HEK293 (cell line): ENCODE data around the gene CLCNKA.
"Not testable (repeated sequence)": the region's sequence is repeated elsewhere in the genome, so short reads cannot be mapped to it uniquely, and the experiment has no call there.

ENCODE experiments used
- CTCF ChIA-PET: fragments of 350-600 bp; formaldehyde crosslinking; extraction: SDS; loops from one replicate; lab custom pipeline; 2021; ENCODE audit warnings: antibody characterized with exemption; lab: Yijun Ruan, JAX
- POLR2A ChIA-PET: fragments of 300-600 bp; formaldehyde crosslinking; extraction: SDS; loops from one replicate; lab custom pipeline; 2020; ENCODE audit warnings: antibody characterized with exemption, inconsistent platforms; lab: Yijun Ruan, JAX
- H3K27ac ChIP-seq: fragments of 200-500 bp; sonication (Bioruptor generic); 2 replicates; pipeline ENCODE4 v1.5.1; 2014; ENCODE audit warnings: low read depth, low read length, control low read depth, inconsistent platforms; ENCODE audit errors: extremely low read depth
- H3K36me3 ChIP-seq, 2 experiments: fragments of 200-500 bp in 1 of 2; sonication (Bioruptor generic) in 1 of 2; 1 replicate in 1 of 2; 2 replicates in 1 of 2; pipeline ENCODE4 v1.5.1; 2014 to 2017; ENCODE audit warnings: inconsistent platforms in 2 of 2, low read length in 2 of 2; ENCODE audit not compliant: control insufficient read depth in 2 of 2, insufficient read depth in 1 of 2
- H3K4me1 ChIP-seq: fragments of 200-500 bp; sonication (Bioruptor generic); 2 replicates; pipeline ENCODE4 v1.5.1; 2014; ENCODE audit warnings: mild to moderate bottlenecking, low read length, inconsistent platforms; ENCODE audit not compliant: control insufficient read depth, insufficient read depth
- H3K4me3 ChIP-seq: 2 replicates; pipeline ENCODE4 v1.5.1; 2011; ENCODE audit warnings: low read depth, mild to moderate bottlenecking, control low read depth, low read length, moderate library complexity
- H3K9me3 ChIP-seq: fragments of 200-500 bp; sonication (Bioruptor generic); 2 replicates; pipeline ENCODE4 v1.5.1; 2014; ENCODE audit warnings: low read depth, low read length, inconsistent platforms; ENCODE audit not compliant: control insufficient read depth, insufficient read depth
- HOXD13 ChIP-seq: sonication (generic); formaldehyde crosslinking; IDR thresholded peaks from 2 replicates; pipeline ENCODE4 v1.8.0; 2022; ENCODE audit warnings: missing genetic modification reagents, borderline replicate concordance
- KLF7 ChIP-seq: fragments of 450-650 bp; formaldehyde crosslinking; IDR thresholded peaks from 2 replicates; pipeline ENCODE4 v1.5.1; 2016; ENCODE audit warnings: missing biosample characterization, missing genetic modification characterization, borderline replicate concordance
- MYNN ChIP-seq: fragments of 450-650 bp; formaldehyde crosslinking; IDR thresholded peaks from 2 replicates; pipeline ENCODE4 v1.5.1; 2016; ENCODE audit warnings: missing biosample characterization, missing genetic modification characterization, borderline replicate concordance
- SALL2 ChIP-seq: fragments of 450-650 bp; formaldehyde crosslinking; IDR thresholded peaks from 2 replicates; pipeline ENCODE4 v1.5.0; 2017; ENCODE audit warnings: missing biosample characterization, mild to moderate bottlenecking, missing genetic modification characterization, borderline replicate concordance
- TCF7L2 ChIP-seq: IDR thresholded peaks from 2 replicates; pipeline ENCODE4 v1.6.1; 2011; ENCODE audit warnings: low read depth, mild to moderate bottlenecking, inconsistent platforms, low read length, moderate library complexity, borderline replicate concordance
- ZFHX2 ChIP-seq: fragments of 450-650 bp; formaldehyde crosslinking; conservative IDR thresholded peaks from 2 replicates; pipeline ENCODE4 v1.5.1; 2016; ENCODE audit warnings: missing biosample characterization, missing genetic modification characterization
- ZNF157 ChIP-seq: fragments of 450-650 bp; formaldehyde crosslinking; IDR thresholded peaks from 2 replicates; pipeline ENCODE4 v1.5.1; 2016; ENCODE audit warnings: missing biosample characterization, missing genetic modification characterization
- ZNF169 ChIP-seq: fragments of 450-650 bp; formaldehyde crosslinking; IDR thresholded peaks from 2 replicates; pipeline ENCODE4 v1.5.1; 2016; ENCODE audit warnings: missing biosample characterization, missing genetic modification characterization
- ZNF211 ChIP-seq: fragments of 450-650 bp; formaldehyde crosslinking; IDR thresholded peaks from 2 replicates; pipeline ENCODE4 v1.5.1; 2016; ENCODE audit warnings: low read depth, missing biosample characterization, missing genetic modification characterization
- ZNF266 ChIP-seq: fragments of 450-650 bp; formaldehyde crosslinking; IDR thresholded peaks from 2 replicates; pipeline ENCODE4 v1.5.1; 2016; ENCODE audit warnings: missing biosample characterization, missing genetic modification characterization, low read depth
- ZNF48 ChIP-seq: fragments of 450-650 bp; formaldehyde crosslinking; IDR thresholded peaks from 2 replicates; pipeline ENCODE4 v1.5.1; 2016; ENCODE audit warnings: missing biosample characterization, missing genetic modification characterization
- ZNF555 ChIP-seq: fragments of 450-650 bp; formaldehyde crosslinking; conservative IDR thresholded peaks from 2 replicates; pipeline ENCODE4 v1.5.1; 2017; ENCODE audit warnings: missing biosample characterization, mild to moderate bottlenecking, missing genetic modification characterization, inconsistent platforms
- ZNF654 ChIP-seq: fragments of 450-650 bp; formaldehyde crosslinking; IDR thresholded peaks from 2 replicates; pipeline ENCODE4 v1.5.1; 2016; ENCODE audit warnings: low read depth, missing biosample characterization, missing genetic modification characterization
- ZNF660 ChIP-seq: fragments of 450-650 bp; IDR thresholded peaks from 2 replicates; pipeline ENCODE4 v1.5.1; 2018; ENCODE audit warnings: missing biosample characterization, mild to moderate bottlenecking, missing genetic modification characterization
- ZNF664 ChIP-seq: fragments of 450-650 bp; formaldehyde crosslinking; IDR thresholded peaks from 2 replicates; pipeline ENCODE4 v1.5.1; 2016; ENCODE audit warnings: missing biosample characterization, missing genetic modification characterization
- TF ChIP-seq, protein P1 (sequence below): fragments of 450-650 bp; formaldehyde crosslinking; IDR thresholded peaks from 2 replicates; pipeline ENCODE4 v1.5.1; 2016; ENCODE audit warnings: missing biosample characterization, missing genetic modification characterization
- TF ChIP-seq, protein P2 (sequence below): fragments of 450-650 bp; IDR thresholded peaks from 2 replicates; pipeline ENCODE4 v1.5.1; 2018; ENCODE audit warnings: missing biosample characterization, mild to moderate bottlenecking, missing genetic modification characterization
- TF ChIP-seq, protein P3 (sequence below): fragments of 450-650 bp; formaldehyde crosslinking; IDR thresholded peaks from 2 replicates; pipeline ENCODE4 v1.5.1; 2016; ENCODE audit warnings: missing biosample characterization, missing genetic modification characterization
- TF ChIP-seq, protein P4 (sequence below): fragments of 450-650 bp; formaldehyde crosslinking; IDR thresholded peaks from 2 replicates; pipeline ENCODE4 v1.5.1; 2016; ENCODE audit warnings: missing biosample characterization, missing genetic modification characterization
- TF ChIP-seq, protein P5 (sequence below): fragments of 450-650 bp; formaldehyde crosslinking; IDR thresholded peaks from 2 replicates; pipeline ENCODE4 v1.5.1; 2016; ENCODE audit warnings: missing biosample characterization, missing genetic modification characterization

The CLCNKA gene

DNA sequence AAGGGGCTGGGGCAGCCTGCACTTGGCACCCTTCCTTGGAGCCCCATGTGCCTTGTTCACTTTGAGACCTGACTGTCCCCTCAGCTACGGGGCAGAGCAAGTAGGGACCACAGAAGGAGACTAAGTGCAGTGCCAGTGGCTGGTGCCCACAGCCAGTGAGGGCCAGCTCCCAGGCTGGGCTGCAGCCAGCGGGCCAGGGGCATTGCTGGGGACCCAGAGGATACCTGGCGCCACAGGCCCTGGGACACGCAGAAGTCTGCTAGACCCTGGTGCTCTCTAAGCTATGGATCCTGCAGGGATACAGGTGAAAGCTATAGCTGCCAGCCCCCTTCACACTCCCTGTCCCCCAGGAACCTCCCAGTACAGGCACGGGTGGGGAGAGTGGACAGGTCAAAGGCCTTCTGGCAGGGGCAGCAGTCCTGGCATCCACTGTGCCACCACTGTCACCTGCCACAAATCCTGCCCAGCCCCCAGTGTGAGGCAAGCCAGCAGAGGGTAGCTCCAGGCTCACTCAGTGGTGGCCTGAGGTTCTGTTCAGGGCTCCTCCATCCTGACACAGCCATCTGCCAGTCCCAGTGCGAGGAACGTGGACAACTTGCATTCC, 1.3 kb downstream of the CLCNKA start:
- ChIA-PET POLR2A (interaction anchor here (1.2 kb wide), 1 partner anchor 9 kb away, joined by 3 read pairs; no protein-coding TSS in a partner anchor), CTCF (interaction anchor here (0.5 to 1.2 kb wide), 3 partner anchors 9 to 104 kb away, joined by 3 read pairs; no protein-coding TSS in a partner anchor)
- no peaks in the 10 kb centered on the region for H3K4me1 ChIP-seq
- no peak overlapping the region for H3K27ac ChIP-seq
- no peaks in the 10 kb centered on the region for H3K9me3 ChIP-seq
- no peak for TF ChIP-seq TCF7L2
- no peak for TF ChIP-seq ZNF169
- no peak for TF ChIP-seq MYNN (tag by site-specific recombination)
- no peak for TF ChIP-seq ZNF660 (tag by site-specific recombination)
- TF ChIP-seq ZNF555, result no peak
- no peak for TF ChIP-seq ZNF654 (tag by site-specific recombination)
- TF ChIP-seq KLF7, result no peak
- TF ChIP-seq, protein P1, sequence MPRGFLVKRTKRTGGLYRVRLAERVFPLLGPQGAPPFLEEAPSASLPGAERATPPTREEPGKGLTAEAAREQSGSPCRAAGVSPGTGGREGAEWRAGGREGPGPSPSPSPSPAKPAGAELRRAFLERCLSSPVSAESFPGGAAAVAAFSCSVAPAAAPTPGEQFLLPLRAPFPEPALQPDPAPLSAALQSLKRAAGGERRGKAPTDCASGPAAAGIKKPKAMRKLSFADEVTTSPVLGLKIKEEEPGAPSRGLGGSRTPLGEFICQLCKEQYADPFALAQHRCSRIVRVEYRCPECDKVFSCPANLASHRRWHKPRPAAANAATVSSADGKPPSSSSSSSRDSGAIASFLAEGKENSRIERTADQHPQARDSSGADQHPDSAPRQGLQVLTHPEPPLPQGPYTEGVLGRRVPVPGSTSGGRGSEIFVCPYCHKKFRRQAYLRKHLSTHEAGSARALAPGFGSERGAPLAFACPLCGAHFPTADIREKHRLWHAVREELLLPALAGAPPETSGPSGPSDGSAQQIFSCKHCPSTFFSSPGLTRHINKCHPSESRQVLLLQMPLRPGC (tag by site-specific recombination), result no peak
- TF ChIP-seq SALL2 (tag by site-specific recombination), result no peak
- TF ChIP-seq, protein P2, sequence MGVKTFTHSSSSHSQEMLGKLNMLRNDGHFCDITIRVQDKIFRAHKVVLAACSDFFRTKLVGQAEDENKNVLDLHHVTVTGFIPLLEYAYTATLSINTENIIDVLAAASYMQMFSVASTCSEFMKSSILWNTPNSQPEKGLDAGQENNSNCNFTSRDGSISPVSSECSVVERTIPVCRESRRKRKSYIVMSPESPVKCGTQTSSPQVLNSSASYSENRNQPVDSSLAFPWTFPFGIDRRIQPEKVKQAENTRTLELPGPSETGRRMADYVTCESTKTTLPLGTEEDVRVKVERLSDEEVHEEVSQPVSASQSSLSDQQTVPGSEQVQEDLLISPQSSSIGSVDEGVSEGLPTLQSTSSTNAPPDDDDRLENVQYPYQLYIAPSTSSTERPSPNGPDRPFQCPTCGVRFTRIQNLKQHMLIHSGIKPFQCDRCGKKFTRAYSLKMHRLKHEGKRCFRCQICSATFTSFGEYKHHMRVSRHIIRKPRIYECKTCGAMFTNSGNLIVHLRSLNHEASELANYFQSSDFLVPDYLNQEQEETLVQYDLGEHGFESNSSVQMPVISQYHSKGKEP (tag by site-specific recombination), result no peak
- TF ChIP-seq, protein P3, sequence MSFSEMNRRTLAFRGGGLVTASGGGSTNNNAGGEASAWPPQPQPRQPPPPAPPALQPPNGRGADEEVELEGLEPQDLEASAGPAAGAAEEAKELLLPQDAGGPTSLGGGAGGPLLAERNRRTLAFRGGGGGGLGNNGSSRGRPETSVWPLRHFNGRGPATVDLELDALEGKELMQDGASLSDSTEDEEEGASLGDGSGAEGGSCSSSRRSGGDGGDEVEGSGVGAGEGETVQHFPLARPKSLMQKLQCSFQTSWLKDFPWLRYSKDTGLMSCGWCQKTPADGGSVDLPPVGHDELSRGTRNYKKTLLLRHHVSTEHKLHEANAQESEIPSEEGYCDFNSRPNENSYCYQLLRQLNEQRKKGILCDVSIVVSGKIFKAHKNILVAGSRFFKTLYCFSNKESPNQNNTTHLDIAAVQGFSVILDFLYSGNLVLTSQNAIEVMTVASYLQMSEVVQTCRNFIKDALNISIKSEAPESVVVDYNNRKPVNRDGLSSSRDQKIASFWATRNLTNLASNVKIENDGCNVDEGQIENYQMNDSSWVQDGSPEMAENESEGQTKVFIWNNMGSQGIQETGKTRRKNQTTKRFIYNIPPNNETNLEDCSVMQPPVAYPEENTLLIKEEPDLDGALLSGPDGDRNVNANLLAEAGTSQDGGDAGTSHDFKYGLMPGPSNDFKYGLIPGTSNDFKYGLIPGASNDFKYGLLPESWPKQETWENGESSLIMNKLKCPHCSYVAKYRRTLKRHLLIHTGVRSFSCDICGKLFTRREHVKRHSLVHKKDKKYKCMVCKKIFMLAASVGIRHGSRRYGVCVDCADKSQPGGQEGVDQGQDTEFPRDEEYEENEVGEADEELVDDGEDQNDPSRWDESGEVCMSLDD (tag by site-specific recombination), result no peak
- TF ChIP-seq HOXD13, result no peak
- no peak for TF ChIP-seq ZNF157 (tag by site-specific recombination)
- no peak for TF ChIP-seq ZNF48 (tag by site-specific recombination)
- no peak for TF ChIP-seq ZNF266 (tag by site-specific recombination)
- TF ChIP-seq, protein P4, sequence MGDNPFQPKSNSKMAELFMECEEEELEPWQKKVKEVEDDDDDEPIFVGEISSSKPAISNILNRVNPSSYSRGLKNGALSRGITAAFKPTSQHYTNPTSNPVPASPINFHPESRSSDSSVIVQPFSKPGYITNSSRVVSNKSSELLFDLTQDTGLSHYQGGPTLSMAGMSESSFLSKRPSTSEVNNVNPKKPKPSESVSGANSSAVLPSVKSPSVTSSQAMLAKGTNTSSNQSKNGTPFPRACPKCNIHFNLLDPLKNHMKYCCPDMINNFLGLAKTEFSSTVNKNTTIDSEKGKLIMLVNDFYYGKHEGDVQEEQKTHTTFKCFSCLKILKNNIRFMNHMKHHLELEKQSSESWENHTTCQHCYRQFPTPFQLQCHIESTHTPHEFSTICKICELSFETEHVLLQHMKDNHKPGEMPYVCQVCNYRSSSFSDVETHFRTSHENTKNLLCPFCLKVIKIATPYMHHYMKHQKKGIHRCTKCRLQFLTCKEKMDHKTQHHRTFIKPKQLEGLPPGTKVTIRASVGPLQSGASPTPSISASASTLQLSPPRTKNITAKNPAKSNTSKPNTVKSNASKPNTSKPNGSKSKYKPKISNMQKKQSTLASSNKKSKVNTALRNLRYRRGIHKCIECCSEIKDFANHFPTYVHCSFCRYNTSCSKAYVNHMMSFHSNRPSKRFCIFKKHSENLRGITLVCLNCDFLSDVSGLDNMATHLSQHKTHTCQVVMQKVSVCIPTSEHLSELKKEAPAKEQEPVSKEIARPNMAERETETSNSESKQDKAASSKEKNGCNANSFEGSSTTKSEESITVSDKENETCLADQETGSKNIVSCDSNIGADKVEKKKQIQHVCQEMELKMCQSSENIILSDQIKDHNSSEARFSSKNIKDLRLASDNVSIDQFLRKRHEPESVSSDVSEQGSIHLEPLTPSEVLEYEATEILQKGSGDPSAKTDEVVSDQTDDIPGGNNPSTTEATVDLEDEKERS (tag by site-specific recombination), result no peak
- TF ChIP-seq ZFHX2 (tag by site-specific recombination), result no peak
- no peak for TF ChIP-seq ZNF211 (tag by site-specific recombination)
- TF ChIP-seq, protein P5, sequence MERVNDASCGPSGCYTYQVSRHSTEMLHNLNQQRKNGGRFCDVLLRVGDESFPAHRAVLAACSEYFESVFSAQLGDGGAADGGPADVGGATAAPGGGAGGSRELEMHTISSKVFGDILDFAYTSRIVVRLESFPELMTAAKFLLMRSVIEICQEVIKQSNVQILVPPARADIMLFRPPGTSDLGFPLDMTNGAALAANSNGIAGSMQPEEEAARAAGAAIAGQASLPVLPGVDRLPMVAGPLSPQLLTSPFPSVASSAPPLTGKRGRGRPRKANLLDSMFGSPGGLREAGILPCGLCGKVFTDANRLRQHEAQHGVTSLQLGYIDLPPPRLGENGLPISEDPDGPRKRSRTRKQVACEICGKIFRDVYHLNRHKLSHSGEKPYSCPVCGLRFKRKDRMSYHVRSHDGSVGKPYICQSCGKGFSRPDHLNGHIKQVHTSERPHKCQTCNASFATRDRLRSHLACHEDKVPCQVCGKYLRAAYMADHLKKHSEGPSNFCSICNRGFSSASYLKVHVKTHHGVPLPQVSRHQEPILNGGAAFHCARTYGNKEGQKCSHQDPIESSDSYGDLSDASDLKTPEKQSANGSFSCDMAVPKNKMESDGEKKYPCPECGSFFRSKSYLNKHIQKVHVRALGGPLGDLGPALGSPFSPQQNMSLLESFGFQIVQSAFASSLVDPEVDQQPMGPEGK, result no peak
- no peak for TF ChIP-seq ZNF664 (tag by site-specific recombination)
- H3K36me3 ChIP-seq, result no peaks in the 10 kb centered on the region
- H3K4me3 ChIP-seq, result no peak overlapping the region

DNA sequence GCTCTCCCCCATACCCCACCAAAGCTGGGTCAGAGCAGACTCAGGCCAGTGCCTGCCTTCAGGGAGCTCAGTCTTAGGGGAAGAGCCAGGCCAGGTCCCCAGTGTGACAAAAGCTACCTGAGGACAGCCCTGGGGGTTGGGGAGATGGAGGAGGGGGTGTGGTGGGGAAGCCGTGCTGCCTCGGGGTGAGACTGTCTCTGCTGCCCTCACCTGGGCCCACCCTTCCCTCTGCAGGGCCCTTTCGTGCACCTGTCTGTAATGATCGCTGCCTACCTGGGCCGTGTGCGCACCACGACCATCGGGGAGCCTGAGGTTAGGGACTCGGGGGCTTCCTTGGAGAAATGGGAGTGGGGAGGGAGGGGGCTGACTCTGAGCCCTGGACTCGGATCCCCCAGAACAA, 4.5 kb downstream of the CLCNKA start:
- CTCF ChIA-PET, result interaction anchor here (0.6 to 1.9 kb wide), 3 partner anchors 11 to 18 kb away, joined by 3 to 8 read pairs (median 6); no protein-coding TSS in a partner anchor
- H3K4me1 ChIP-seq, H3K27ac ChIP-seq, H3K4me3 ChIP-seq, H3K9me3 ChIP-seq, H3K36me3 ChIP-seq: not testable (repeated sequence)
- POLR2A ChIA-PET, result interaction anchor here (0.7 kb wide), 1 partner anchor 362 kb away, joined by 5 read pairs; no protein-coding TSS in a partner anchor
